BE2C (cell line): Measurements from ENCODE around the gene PSAPL1.

Source experiments
- DNase-seq: peaks from one replicate; pipeline ENCODE4 v3.0.0-alpha.2; 2020
- H3K27me3 ChIP-seq: fragments of 250-450 bp; sonication (Bioruptor Pico); 2 replicates; pipeline ENCODE4 v1.5.1; 2020; ENCODE audit warnings: mild to moderate bottlenecking
- H3K36me3 ChIP-seq: fragments of 250-450 bp; sonication (Bioruptor Pico); 2 replicates; pipeline ENCODE4 v1.5.1; 2020; ENCODE audit warnings: mild to moderate bottlenecking
- H3K4me1 ChIP-seq: fragments of 250-450 bp; sonication (Bioruptor Pico); 2 replicates; pipeline ENCODE4 v1.5.1; 2020
- H3K4me3 ChIP-seq: 2 replicates; pipeline ENCODE4 v1.5.1; 2011; ENCODE audit warnings: low read depth, low read length
- H3K9me3 ChIP-seq: fragments of 250-450 bp; sonication (Bioruptor Pico); 2 replicates; pipeline ENCODE4 v1.5.1; 2020
- CTCF ChIP-seq: IDR thresholded peaks from 2 replicates; pipeline ENCODE4 v1.5.1; 2012; ENCODE audit warnings: mild to moderate bottlenecking, low read depth, low read length

Gene PSAPL1

GRCh38 chr4:7389101-7389701, 45.5 kb downstream of the PSAPL1 start:
- no peak for TF ChIP-seq CTCF
- Histone ChIP-seq H3K27me3 (no peaks in the 10 kb centered on the region), H3K9me3 (no peaks in the 10 kb centered on the region), H3K4me3 (no peak overlapping the region), H3K36me3 (no peaks in the 10 kb centered on the region), H3K4me1 (no peaks in the 10 kb centered on the region)
- no peak for DNase-seq

- H3K4me3 ChIP-seq, result no peak overlapping the region
- no peaks in the 10 kb centered on the region for H3K4me1 ChIP-seq
- H3K36me3 ChIP-seq, result no peaks in the 10 kb centered on the region
- TF ChIP-seq CTCF, result no peak
- H3K9me3 ChIP-seq, result no peaks in the 10 kb centered on the region
- no peak for DNase-seq
- no peaks in the 10 kb centered on the region for H3K27me3 ChIP-seq
Observed at GRCh38 chr4:7388627-7389026, 46.1 kb downstream of the PSAPL1 start.

GRCh38 chr4:7387925-7388324, 46.8 kb downstream of the PSAPL1 start:
- DNase-seq, result no peak
- no peak for TF ChIP-seq CTCF
- no peaks in the 10 kb centered on the region for H3K36me3 ChIP-seq
- H3K27me3 ChIP-seq, result no peaks in the 10 kb centered on the region
- H3K4me1 ChIP-seq, result no peaks in the 10 kb centered on the region
- H3K9me3 ChIP-seq, result no peaks in the 10 kb centered on the region
- no peak overlapping the region for H3K4me3 ChIP-seq

- Histone ChIP-seq H3K36me3 (no peaks in the 10 kb centered on the region), H3K27me3 (no peaks in the 10 kb centered on the region), H3K4me1 (no peaks in the 10 kb centered on the region), H3K4me3 (no peak overlapping the region), H3K9me3 (no peaks in the 10 kb centered on the region)
- no peak for DNase-seq
- TF ChIP-seq CTCF, result no peak
Observed at GRCh38 chr4:7384929-7385890, 49.5 kb downstream of the PSAPL1 start.

GRCh38 chr4:7384003-7384928, 50.5 kb downstream of the PSAPL1 start:
- Histone ChIP-seq H3K9me3 (no peaks in the 10 kb centered on the region), H3K4me3 (no peak overlapping the region), H3K36me3 (no peaks in the 10 kb centered on the region), H3K4me1 (no peaks in the 10 kb centered on the region), H3K27me3 (no peaks in the 10 kb centered on the region)
- DNase-seq, result no peak
- no peak for TF ChIP-seq CTCF
